Neural progenitor cell (in vitro differentiated cells): ENCODE results near the gene ATXN1L. TPM values are rescaled to one million over a fixed set of nuclear protein-coding genes. Genes with fewer than 3 reads are reported as not detected.
A peak's percentile ranks its signal among the peaks of the same experiment; 100 is the strongest.

Source experiments
- DNase-seq: peaks from one replicate; pipeline ENCODE4 v3.0.0-alpha.2; 2016; ENCODE audit warnings: low spot score
- H2AFZ ChIP-seq: fragments of 200-600 bp; sonication (generic); replicated peaks from 2 replicates; pipeline ENCODE4 v1.6.1; 2016; ENCODE audit warnings: antibody characterized with exemption
- H3F3A ChIP-seq: fragments of 200-600 bp; sonication (generic); 2 replicates; pipeline ENCODE4 v1.6.1; 2016; ENCODE audit warnings: antibody characterized with exemption, low read depth
- H3K27ac ChIP-seq: fragments of 200-600 bp; sonication (generic); 2 replicates; pipeline ENCODE4 v1.5.1; 2016; ENCODE audit warnings: mild to moderate bottlenecking
- H3K27me3 ChIP-seq: fragments of 200-600 bp; sonication (generic); 2 replicates; pipeline ENCODE4 v1.6.1; 2016; ENCODE audit warnings: mild to moderate bottlenecking, moderate library complexity
- H3K36me3 ChIP-seq: fragments of 200-600 bp; sonication (generic); 2 replicates; pipeline ENCODE4 v1.5.1; 2016
- H3K4me1 ChIP-seq: fragments of 200-600 bp; sonication (generic); 2 replicates; pipeline ENCODE4 v1.6.1; 2016; ENCODE audit warnings: mixed run types
- H3K4me2 ChIP-seq: fragments of 200-600 bp; sonication (generic); 2 replicates; pipeline ENCODE4 v1.6.1; 2016
- H3K4me3 ChIP-seq: fragments of 200-600 bp; sonication (generic); 2 replicates; pipeline ENCODE4 v1.5.1; 2016
- H3K79me2 ChIP-seq: fragments of 200-600 bp; sonication (generic); 2 replicates; pipeline ENCODE4 v1.6.1; 2016; ENCODE audit warnings: low read depth
- H3K9ac ChIP-seq: fragments of 200-600 bp; sonication (generic); 2 replicates; pipeline ENCODE4 v1.6.1; 2016
- H3K9me3 ChIP-seq: fragments of 200-600 bp; sonication (generic); 2 replicates; pipeline ENCODE4 v1.5.1; 2016; ENCODE audit warnings: low read depth
- H4K20me1 ChIP-seq: fragments of 200-600 bp; sonication (generic); 2 replicates; pipeline ENCODE4 v1.6.1; 2016; ENCODE audit warnings: low read depth
- H3K27ac Mint-ChIP-seq: 3 replicates; pipeline ENCODE4 v1.8.0; 2021; ENCODE audit warnings: mixed read lengths
- H3K27me3 Mint-ChIP-seq: 2 replicates; pipeline ENCODE4 v1.8.0; 2022; ENCODE audit warnings: low read depth, mild to moderate bottlenecking, inconsistent platforms, moderate library complexity, mixed read lengths; ENCODE audit not compliant: insufficient read depth
- H3K36me3 Mint-ChIP-seq: 3 replicates; pipeline ENCODE4 v1.8.0; 2021; ENCODE audit warnings: mixed read lengths
- H3K4me1 Mint-ChIP-seq: 3 replicates; pipeline ENCODE4 v1.8.0; 2021; ENCODE audit warnings: mixed read lengths
- H3K4me3 Mint-ChIP-seq: 3 replicates; pipeline ENCODE4 v1.8.0; 2021; ENCODE audit warnings: mild to moderate bottlenecking, moderate library complexity, mixed read lengths
- H3K9me3 Mint-ChIP-seq: 3 replicates; pipeline ENCODE4 v1.8.0; 2020; ENCODE audit warnings: mixed read lengths
- CTCF ChIP-seq: fragments of 200-600 bp; sonication (generic); IDR thresholded peaks from 2 replicates; pipeline ENCODE4 v1.5.1; 2017; ENCODE audit warnings: antibody characterized with exemption, mild to moderate bottlenecking
- EZH2 ChIP-seq: fragments of 200-600 bp; sonication (generic); IDR thresholded peaks from 2 replicates; pipeline ENCODE4 v1.6.1; 2017; ENCODE audit warnings: antibody characterized with exemption, mild to moderate bottlenecking, moderate library complexity
- EZH2phosphoT487 ChIP-seq: fragments of 200-600 bp; sonication (generic); IDR thresholded peaks from 2 replicates; pipeline ENCODE4 v1.6.1; 2017; ENCODE audit warnings: antibody characterized with exemption
- total RNA-seq: library from RNA; depleted of rRNA; stranded (reverse); fragments of >200 nt; gene quantifications from 2 replicates; pipeline ENCODE4 v1.2.3, GENCODE V29; 2015; ENCODE audit warnings: low replicate concordance

Gene ATXN1L
- total RNA-seq, 1 donor from 2014 or later: 19.8 TPM

- Mint-ChIP-seq H3K4me3 (no peak overlapping the region), H3K36me3 (peaks cover 26% of the 10 kb centered on the region), H3K27ac (no peak overlapping the region), H3K27me3 (no peaks in the 10 kb centered on the region), H3K9me3 (no peaks in the 10 kb centered on the region), H3K4me1 (no peaks in the 10 kb centered on the region)
- Histone ChIP-seq H3K4me1 (no peaks in the 10 kb centered on the region), H3K36me3 (no peaks in the 10 kb centered on the region), H3K79me2 (no peaks in the 10 kb centered on the region), H4K20me1 (peaks cover 3% of the 10 kb centered on the region), H3K4me2 (no peak overlapping the region), H3K27me3 (no peaks in the 10 kb centered on the region), H3K9me3 (no peaks in the 10 kb centered on the region), H3F3A (no peaks in the 10 kb centered on the region), H3K4me3 (no peak overlapping the region), H3K27ac (no peak overlapping the region), H3K9ac (no peak overlapping the region), H2AFZ (no peak overlapping the region)
- no peak for DNase-seq
- TF ChIP-seq EZH2: no peak
- no peak for TF ChIP-seq CTCF
- TF ChIP-seq EZH2phosphoT487: no peak
These were observed 27.4 kb downstream of the ATXN1L start for GRCh38 chr16:71873199-71873598.

GRCh38 chr16:71878911-71879310 is 33.1 kb downstream of the ATXN1L start:
- H3K27ac Mint-ChIP-seq: no peak overlapping the region
- H3K27me3 Mint-ChIP-seq: no peaks in the 10 kb centered on the region
- peaks cover 15% of the 10 kb centered on the region for H3K4me1 Mint-ChIP-seq
- Histone ChIP-seq H3K4me3 (no peak overlapping the region), H2AFZ (no peak overlapping the region), H3K9ac (no peak overlapping the region), H3K36me3 (peaks cover 3% of the 10 kb centered on the region), H3K4me1 (peaks cover 8% of the 10 kb centered on the region), H3F3A (peaks cover 12% of the 10 kb centered on the region), H3K27me3 (no peaks in the 10 kb centered on the region), H3K27ac (no peak overlapping the region), H3K4me2 (no peak overlapping the region), H3K9me3 (no peaks in the 10 kb centered on the region), H3K79me2 (peaks cover 5% of the 10 kb centered on the region), H4K20me1 (peaks cover 23% of the 10 kb centered on the region)
- no peaks in the 10 kb centered on the region for H3K9me3 Mint-ChIP-seq
- TF ChIP-seq EZH2 (no peak), EZH2phosphoT487 (no peak), CTCF (no peak)
- no peak overlapping the region for H3K4me3 Mint-ChIP-seq
- H3K36me3 Mint-ChIP-seq: peaks cover 26% of the 10 kb centered on the region
- DNase-seq: no peak

GRCh38 chr16:71880176-71880575 is 34.4 kb downstream of the ATXN1L start:
- Histone ChIP-seq H4K20me1 (peaks cover 23% of the 10 kb centered on the region), H3K4me2 (no peak overlapping the region), H3K4me1 (peaks cover 8% of the 10 kb centered on the region), H2AFZ (no peak overlapping the region), H3K27ac (no peak overlapping the region), H3K4me3 (no peak overlapping the region), H3K36me3 (peaks cover 3% of the 10 kb centered on the region), H3K9me3 (no peaks in the 10 kb centered on the region), H3K9ac (no peak overlapping the region), H3F3A (peaks cover 22% of the 10 kb centered on the region), H3K79me2 (peaks cover 5% of the 10 kb centered on the region), H3K27me3 (peaks cover 4% of the 10 kb centered on the region)
- Mint-ChIP-seq H3K36me3 (peaks cover 26% of the 10 kb centered on the region), H3K4me3 (no peak overlapping the region), H3K9me3 (no peaks in the 10 kb centered on the region), H3K27ac (no peak overlapping the region), H3K27me3 (peaks cover 7% of the 10 kb centered on the region), H3K4me1 (peaks cover 20% of the 10 kb centered on the region)
- no peak for DNase-seq
- TF ChIP-seq EZH2phosphoT487: no peak

- H3K79me2 ChIP-seq: peaks cover 5% of the 10 kb centered on the region
- Mint-ChIP-seq H3K9me3 (no peaks in the 10 kb centered on the region), H3K36me3 (peaks cover 15% of the 10 kb centered on the region), H3K27me3 (peaks cover 7% of the 10 kb centered on the region), H3K4me3 (peak overlapping the region; percentile 92), H3K27ac (peak overlapping the region; percentile 90), H3K4me1 (peaks cover 20% of the 10 kb centered on the region)
- H3K4me2 ChIP-seq: peak overlapping the region; percentile 75
- DNase-seq: peak; percentile 86
- H3F3A ChIP-seq: peaks cover 25% of the 10 kb centered on the region
- H3K27ac ChIP-seq: no peak overlapping the region
- peaks cover 3% of the 10 kb centered on the region for H3K36me3 ChIP-seq
- peaks cover 8% of the 10 kb centered on the region for H3K4me1 ChIP-seq
- no peak overlapping the region for H2AFZ ChIP-seq
- peak; percentile 87 for TF ChIP-seq CTCF
- TF ChIP-seq EZH2: peak; percentile 32
- TF ChIP-seq EZH2phosphoT487: no peak
- H3K27me3 ChIP-seq: peaks cover 6% of the 10 kb centered on the region
- H4K20me1 ChIP-seq: peaks cover 23% of the 10 kb centered on the region
- H3K9me3 ChIP-seq: no peaks in the 10 kb centered on the region
- peak overlapping the region; percentile 98 for H3K4me3 ChIP-seq
- no peak overlapping the region for H3K9ac ChIP-seq
These were observed 36.9 kb downstream of the ATXN1L start for GRCh38 chr16:71882505-71883167.
